Colon (tissue), 2 donors: ENCODE measurements around the gene MOCOS.

ENCODE experiments used
- FAIRE-seq: peaks from 2 replicates; lab custom pipeline; 2012; peaks lifted over from hg19 to GRCh38; lab: Jason Lieb, UNC
- donor health status: control.
- donor health status: control.

The MOCOS gene

GRCh38 chr18:36273347-36273746 lies 86.0 kb downstream of the MOCOS start:
- no peak for FAIRE-seq

GRCh38 chr18:36274083-36274715 lies 86.9 kb downstream of the MOCOS start:
- FAIRE-seq = no peak

DNA sequence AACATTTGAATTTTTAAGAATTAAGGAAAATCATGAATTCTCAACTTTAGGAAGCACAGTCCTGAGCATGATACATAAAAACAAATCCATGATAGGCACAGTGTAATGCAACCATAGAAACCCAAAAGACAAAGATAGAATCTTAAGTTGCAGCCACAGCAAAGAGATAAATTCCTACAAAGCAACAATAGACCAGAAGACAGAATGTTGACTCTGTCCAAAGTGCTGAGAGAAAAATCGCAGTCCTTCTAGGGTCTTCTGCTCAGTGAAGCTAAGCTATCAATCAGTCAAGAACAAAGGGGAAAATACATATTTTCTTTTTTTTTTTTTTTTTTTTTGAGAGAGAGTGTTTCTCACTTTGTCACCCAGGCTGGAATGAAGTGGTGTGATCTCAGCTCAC lies 88.3 kb downstream of the MOCOS start:
- no peak for FAIRE-seq

DNA sequence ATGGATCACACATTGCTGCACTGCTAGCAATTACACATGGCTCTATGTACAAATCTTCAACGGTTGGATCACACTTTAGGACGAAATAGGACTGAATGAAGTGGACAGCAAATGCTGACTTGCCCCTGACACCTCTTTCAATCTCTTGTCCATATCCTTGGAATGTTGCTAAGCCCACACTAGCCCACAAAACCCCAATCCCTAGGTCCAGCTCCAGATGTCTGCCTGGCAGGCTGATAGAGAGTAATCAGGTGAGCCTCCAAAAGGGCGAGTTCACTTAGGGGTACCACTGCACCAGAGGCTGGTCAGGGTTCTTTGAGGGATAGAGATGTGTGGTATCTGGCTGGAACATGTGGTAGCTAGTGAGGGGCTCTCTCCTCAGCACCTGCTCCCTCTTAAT lies 91.7 kb downstream of the MOCOS start:
- FAIRE-seq = no peak

GRCh38 chr18:36281936-36282335 lies 94.6 kb downstream of the MOCOS start:
- no peak for FAIRE-seq

- FAIRE-seq = no peak
Measured at GRCh38 chr18:36283448-36283847, 96.2 kb downstream of the MOCOS start.

- FAIRE-seq = no peak
Measured at GRCh38 chr18:36284268-36284667, 97.0 kb downstream of the MOCOS start.

- FAIRE-seq = peak; percentile 70
Measured at GRCh38 chr18:36284671-36285295, 97.5 kb downstream of the MOCOS start.

GRCh38 chr18:36287653-36288052 lies 100.4 kb downstream of the MOCOS start:
- no peak for FAIRE-seq

DNA sequence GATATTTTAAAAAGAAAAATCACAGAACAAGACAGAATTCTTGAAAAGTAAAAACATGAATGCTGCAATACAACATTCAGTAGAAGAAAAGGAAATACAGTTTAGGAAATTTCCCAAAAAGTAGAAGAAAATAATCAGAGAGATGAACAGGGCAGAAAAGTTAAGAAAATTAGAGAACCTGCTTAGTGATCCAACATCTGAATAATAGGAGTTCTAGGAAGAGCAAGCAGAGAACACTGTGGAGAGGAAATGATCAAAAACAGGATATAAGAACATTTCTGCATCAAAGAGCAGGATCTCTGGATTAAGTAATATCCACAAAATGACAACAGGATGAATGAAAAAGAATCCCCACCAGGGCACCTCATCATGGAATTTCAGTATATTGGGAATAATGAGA lies 101.4 kb downstream of the MOCOS start:
- no peak for FAIRE-seq

GRCh38 chr18:36294031-36294430 lies 106.7 kb downstream of the MOCOS start:
- no peak for FAIRE-seq

GRCh38 chr18:36295214-36295613 lies 107.9 kb downstream of the MOCOS start:
- no peak for FAIRE-seq

GRCh38 chr18:36295880-36296301 lies 108.6 kb downstream of the MOCOS start:
- no peak for FAIRE-seq

GRCh38 chr18:36296650-36297416 lies 109.5 kb downstream of the MOCOS start:
- FAIRE-seq = no peak

DNA sequence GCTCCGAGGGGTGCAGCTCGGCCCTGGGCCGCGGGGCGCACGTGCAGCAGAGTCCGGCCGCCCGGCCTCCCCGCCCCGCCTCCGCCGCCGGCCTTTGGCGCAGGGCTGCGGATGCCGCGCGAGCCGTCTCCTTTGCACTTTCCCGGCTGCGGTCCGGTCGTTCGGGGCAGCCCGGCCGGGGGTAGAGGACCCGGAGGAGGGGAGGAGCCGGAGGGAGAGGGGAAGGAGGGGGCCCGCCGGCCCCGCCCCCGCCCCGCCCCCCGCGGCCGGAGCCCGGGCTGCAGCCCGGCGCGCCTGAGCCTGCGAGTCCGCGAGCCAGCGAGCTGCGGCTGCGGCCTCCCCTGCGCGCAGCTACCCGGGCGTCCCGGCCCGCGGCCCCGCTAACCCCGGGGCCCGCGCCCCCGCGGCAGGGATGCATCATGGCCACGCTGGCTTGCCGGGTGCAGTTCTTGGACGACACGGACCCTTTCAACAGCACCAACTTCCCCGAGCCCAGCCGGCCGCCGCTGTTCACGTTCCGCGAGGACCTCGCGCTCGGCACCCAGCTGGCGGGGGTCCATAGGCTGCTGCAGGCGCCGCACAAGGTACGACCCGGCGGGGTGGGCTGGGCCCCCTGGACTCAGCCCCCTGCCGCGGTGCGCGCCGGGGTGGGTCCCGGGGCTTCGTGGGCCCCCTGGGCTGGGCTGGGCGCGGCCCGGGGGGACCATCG lies 110.3 kb downstream of the MOCOS start, which contains the start of gene FHOD3:
FHOD3 (plus strand) TSS at position 297 of the 709 bp plus-strand sequence; CDS start at position 420, 123 bp downstream.
- no peak for FAIRE-seq

DNA sequence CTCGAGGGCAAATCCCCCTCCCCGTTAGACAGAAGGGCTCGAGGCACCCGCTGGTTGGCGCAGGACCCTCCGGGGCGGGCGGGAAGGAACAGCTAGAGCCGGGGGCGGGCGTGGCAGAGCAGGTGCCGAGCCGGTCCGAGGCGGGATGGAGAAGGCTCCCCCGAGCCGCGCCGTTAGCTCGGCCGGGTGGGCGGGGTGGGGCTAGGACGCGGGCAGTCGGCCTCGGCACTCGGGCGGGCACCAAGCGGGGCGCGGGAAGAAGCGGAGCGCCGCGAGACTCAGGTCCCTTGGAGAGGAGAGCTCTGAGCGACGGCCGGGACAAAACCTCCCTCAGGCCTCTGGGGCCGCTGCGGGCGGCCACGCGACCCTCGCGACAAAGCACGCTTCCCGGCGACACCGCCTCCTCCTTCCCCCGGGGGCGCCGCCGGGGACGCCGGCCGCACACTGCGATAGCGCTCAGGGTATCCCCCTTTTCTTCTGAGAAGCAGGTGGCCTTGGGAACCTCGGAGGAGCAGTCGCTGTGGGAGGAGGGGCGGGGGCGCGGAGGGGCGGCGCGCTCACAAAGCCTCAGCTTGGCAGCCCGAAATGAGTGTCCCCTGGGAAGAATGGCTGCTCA lies 110.9 kb downstream of the MOCOS start:
- no peak for FAIRE-seq

- FAIRE-seq = no peak
Measured at GRCh38 chr18:36299015-36299414, 111.7 kb downstream of the MOCOS start.

GRCh38 chr18:36300211-36300610 lies 112.9 kb downstream of the MOCOS start:
- no peak for FAIRE-seq

DNA sequence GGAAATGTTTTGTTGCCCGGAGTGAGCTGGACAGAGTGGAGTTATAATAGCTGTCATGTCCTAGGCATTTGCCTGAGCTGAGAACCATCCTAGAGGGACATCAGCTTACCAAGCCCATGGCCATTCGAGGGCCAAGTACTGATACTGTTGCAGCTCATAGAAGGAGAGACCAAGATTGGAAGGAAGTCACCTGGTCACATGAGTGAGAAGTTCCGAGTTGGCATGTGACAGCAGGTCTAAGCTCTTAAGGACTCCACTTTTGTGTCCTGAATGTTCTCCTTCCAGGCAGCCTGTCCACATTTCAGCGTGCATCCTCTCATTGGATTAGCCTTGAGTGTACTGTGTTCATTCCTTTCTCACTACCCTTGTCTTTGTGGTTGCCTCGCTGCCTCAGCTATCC lies 114.6 kb downstream of the MOCOS start:
- no peak for FAIRE-seq

DNA sequence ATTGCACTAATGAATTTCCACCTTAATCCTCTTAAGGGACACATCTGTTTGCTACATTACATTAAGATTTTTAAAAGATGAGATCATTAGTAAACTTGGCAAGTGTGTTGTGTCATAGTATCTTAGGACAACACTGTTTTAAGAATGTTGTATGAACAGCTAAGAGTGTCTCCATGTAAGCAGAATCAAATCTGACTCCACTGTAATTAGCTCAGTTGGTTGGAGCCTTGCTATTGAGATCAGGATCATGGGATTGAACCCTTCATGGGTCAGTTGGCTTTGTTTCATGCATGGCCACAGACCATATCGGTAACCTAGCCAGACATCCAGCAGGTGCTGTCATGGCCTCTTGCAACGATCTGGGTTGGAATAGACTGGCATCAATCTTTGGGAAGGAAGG lies 115.4 kb downstream of the MOCOS start:
- no peak for FAIRE-seq

DNA sequence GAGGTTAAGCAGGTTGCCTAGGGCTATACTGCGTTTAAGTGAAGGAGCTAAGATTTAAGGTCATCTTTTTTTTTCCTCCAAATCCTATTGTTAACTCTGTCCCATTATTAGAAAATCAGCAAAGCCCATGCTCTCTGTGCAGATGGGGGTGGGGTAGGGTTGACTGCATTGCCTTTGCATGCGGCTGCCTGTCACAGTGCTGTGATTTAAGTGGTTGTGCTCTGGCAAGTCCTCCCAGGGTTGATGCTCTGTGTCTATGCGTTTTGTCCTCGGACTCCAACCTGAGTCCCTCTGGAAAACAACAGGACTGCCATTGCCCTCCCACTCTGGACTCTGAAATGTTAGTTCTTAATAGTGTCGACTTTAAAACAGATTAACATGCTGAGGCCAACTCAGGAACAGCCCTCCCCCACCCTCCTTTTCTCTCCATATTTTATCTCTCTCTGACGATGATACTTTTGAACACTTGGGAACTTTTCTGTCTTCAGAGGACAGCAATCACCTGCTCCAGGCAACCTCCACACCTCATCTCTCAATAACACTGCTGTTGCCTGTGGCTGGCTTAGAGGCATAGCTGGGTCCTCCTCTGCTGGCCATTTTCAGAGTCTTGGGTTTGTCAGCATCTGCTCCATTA lies 116.0 kb downstream of the MOCOS start:
- FAIRE-seq = no peak

DNA sequence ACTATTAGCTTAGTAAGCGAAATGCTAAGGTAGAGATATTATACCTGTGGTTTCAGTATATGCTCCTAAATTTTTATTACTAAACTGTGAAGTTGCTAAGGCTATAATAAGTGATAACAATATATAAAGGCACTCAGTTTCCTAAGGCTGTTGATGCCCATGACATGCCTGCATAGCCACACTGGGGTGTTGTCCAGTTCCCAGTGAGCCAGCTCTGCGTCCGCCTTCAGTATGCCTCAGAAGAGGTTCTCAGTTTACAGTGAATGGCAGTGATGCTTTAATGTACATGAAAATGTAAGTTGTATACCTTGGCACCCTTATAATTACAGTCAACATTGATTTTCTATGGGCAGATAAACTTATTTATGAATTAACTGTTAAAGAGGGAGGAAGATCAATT lies 117.4 kb downstream of the MOCOS start:
- FAIRE-seq = no peak
